Keratinocyte (primary cell): ENCODE measurements around the gene MKX. TPM values are rescaled to one million over a fixed set of nuclear protein-coding genes. Genes with fewer than 3 reads are reported as not detected.

ENCODE experiments used
- DNase-seq: peaks from one replicate; pipeline ENCODE4 v3.0.0-alpha.2; 2011; ENCODE audit warnings: low read depth, missing footprints, low spot score
- FAIRE-seq: peaks from 2 replicates; lab custom pipeline; 2011; peaks lifted over from hg19 to GRCh38; lab: Jason Lieb, UNC
- H2AFZ ChIP-seq: 2 replicates; pipeline ENCODE4 v1.6.0; 2012; ENCODE audit warnings: low read length, control low read depth, inconsistent platforms; ENCODE audit not compliant: control insufficient read depth
- H3K27ac ChIP-seq: 2 replicates; pipeline ENCODE4 v1.5.1; 2011; ENCODE audit warnings: low read length; ENCODE audit not compliant: control insufficient read depth, insufficient read depth
- H3K27me3 ChIP-seq: 3 replicates; pipeline ENCODE4 v1.6.0; 2011; ENCODE audit warnings: low read length; ENCODE audit not compliant: control insufficient read depth, insufficient read depth; ENCODE audit errors: extremely low read depth
- H3K36me3 ChIP-seq, 2 experiments: 2 replicates in 1 of 2; 3 replicates in 1 of 2; pipeline ENCODE4 v1.5.1; 2011; ENCODE audit warnings: low read length in 2 of 2, mild to moderate bottlenecking in 1 of 2; ENCODE audit not compliant: control insufficient read depth in 2 of 2, insufficient read depth in 2 of 2; ENCODE audit errors: extremely low read depth in 1 of 2
- H3K4me1 ChIP-seq: 3 replicates; pipeline ENCODE4 v1.5.1; 2011; ENCODE audit warnings: low read length; ENCODE audit not compliant: control insufficient read depth, insufficient read depth; ENCODE audit errors: extremely low read depth
- H3K4me2 ChIP-seq: 3 replicates; pipeline ENCODE4 v1.6.0; 2011; ENCODE audit warnings: low read depth, low read length; ENCODE audit not compliant: control insufficient read depth, insufficient read depth; ENCODE audit errors: extremely low read depth
- H3K4me3 ChIP-seq, 3 experiments: fragments of 200-600 bp in 1 of 3; sonication (generic) in 1 of 3; 2 replicates in 2 of 3; 3 replicates in 1 of 3; pipeline ENCODE4 v1.5.1; 2011 to 2016; ENCODE audit warnings: low read length in 3 of 3, mild to moderate bottlenecking in 3 of 3, control low read depth in 2 of 3, inconsistent platforms in 1 of 3, low read depth in 1 of 3, mixed read lengths in 1 of 3, mixed run types in 1 of 3, moderate library complexity in 1 of 3; ENCODE audit not compliant: control insufficient read depth in 2 of 3, insufficient read depth in 2 of 3; ENCODE audit errors: extremely low read depth in 1 of 3
- H3K79me2 ChIP-seq: 2 replicates; pipeline ENCODE4 v1.6.0; 2012; ENCODE audit warnings: low read length; ENCODE audit not compliant: control insufficient read depth, insufficient read depth
- H3K9ac ChIP-seq: 3 replicates; pipeline ENCODE4 v1.6.0; 2011; ENCODE audit warnings: low read length; ENCODE audit not compliant: control insufficient read depth, insufficient read depth; ENCODE audit errors: extremely low read depth
- H3K9me1 ChIP-seq: 3 replicates; pipeline ENCODE4 v1.6.0; 2011; ENCODE audit warnings: low read length; ENCODE audit not compliant: control insufficient read depth, insufficient read depth; ENCODE audit errors: extremely low read depth
- H3K9me3 ChIP-seq: 2 replicates; pipeline ENCODE4 v1.5.1; 2012; ENCODE audit warnings: low read depth, low read length; ENCODE audit not compliant: control insufficient read depth
- H4K20me1 ChIP-seq: 3 replicates; pipeline ENCODE4 v1.6.0; 2011; ENCODE audit warnings: low read length; ENCODE audit not compliant: control insufficient read depth, insufficient read depth; ENCODE audit errors: extremely low read depth
- EZH2 ChIP-seq: IDR thresholded peaks from one replicate; pipeline ENCODE4 v1.6.1; 2012; ENCODE audit warnings: inconsistent platforms, mild to moderate bottlenecking, low read length, moderate library complexity
- dilution Hi-C: fragments of 300-500 bp; cut with MboI; formaldehyde crosslinking; loops from one replicate; pipeline ENCODE4 v1.7.0; 2020; ENCODE audit warnings: low sequenced_read_pairs; ENCODE audit not compliant: extremely low pct_ligation_motif_present
- polyA plus RNA-seq, 5 experiments: library from polyadenylated mRNA; depleted of rRNA in 3 of 5; stranded (reverse) in 3 of 5; stranded (forward) in 1 of 5; unstranded in 1 of 5; fragments of >200 nt; gene quantifications; 1 replicate in 1 of 5; 2 replicates in 3 of 5; 3 replicates in 1 of 5; pipeline versions ENCODE4 v1.2.1 to v1.2.3, GENCODE V29; 2011 to 2012; ENCODE audit warnings: missing spikeins in 2 of 5, low read depth in 1 of 5, low replicate concordance in 1 of 5
- TF ChIP-seq, protein P1 (sequence below), 3 experiments: IDR thresholded peaks in 1 of 3; conservative IDR thresholded peaks in 1 of 3; optimal IDR thresholded peaks in 1 of 3; 2 replicates in 2 of 3; 3 replicates in 1 of 3; pipeline versions ENCODE3 to v1.5.1; 2011; ENCODE audit warnings: low read length in 3 of 3, mild to moderate bottlenecking in 3 of 3, moderate library complexity in 2 of 3, control low read depth in 1 of 3, inconsistent platforms in 1 of 3; ENCODE audit not compliant: insufficient read depth in 2 of 3; ENCODE audit errors: extremely low read depth in 1 of 3

Gene MKX
- polyA plus RNA-seq, 1 donor (not counting 4 experiments of a cell fraction or from before 2014, with no cell fraction given) = 0.04 TPM

DNA sequence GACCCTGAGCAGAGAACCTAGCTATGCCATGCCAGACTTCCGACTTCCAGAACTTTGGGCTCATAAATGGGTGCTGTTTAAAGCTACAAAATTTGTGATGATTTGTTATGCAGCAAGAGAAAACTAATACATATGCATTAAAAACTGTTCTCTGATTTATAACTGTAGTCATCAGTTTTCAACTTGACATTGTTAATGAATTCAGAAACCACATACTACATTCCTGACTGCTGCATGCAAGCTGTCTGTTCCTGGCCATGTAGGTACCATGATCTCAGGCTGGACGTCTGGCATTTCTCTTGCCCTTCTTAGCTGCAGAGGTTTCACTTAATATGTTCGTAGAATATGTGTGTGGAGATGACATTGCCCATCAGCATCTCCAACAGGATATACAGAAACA, 28.4 kb downstream of the MKX start:
- Histone ChIP-seq H3K4me3 (no peak overlapping the region), H4K20me1 (no peaks in the 10 kb centered on the region), H2AFZ (no peak overlapping the region), H3K79me2 (no peaks in the 10 kb centered on the region), H3K27me3 (no peaks in the 10 kb centered on the region), H3K9ac (no peak overlapping the region), H3K4me1 (no peaks in the 10 kb centered on the region), H3K36me3 (no peaks in the 10 kb centered on the region), H3K9me1 (no peaks in the 10 kb centered on the region), H3K9me3 (no peaks in the 10 kb centered on the region), H3K4me2 (no peak overlapping the region), H3K27ac (no peak overlapping the region)
- dilution Hi-C loops = no loop called here
- FAIRE-seq = no peak
- TF ChIP-seq, protein P1, sequence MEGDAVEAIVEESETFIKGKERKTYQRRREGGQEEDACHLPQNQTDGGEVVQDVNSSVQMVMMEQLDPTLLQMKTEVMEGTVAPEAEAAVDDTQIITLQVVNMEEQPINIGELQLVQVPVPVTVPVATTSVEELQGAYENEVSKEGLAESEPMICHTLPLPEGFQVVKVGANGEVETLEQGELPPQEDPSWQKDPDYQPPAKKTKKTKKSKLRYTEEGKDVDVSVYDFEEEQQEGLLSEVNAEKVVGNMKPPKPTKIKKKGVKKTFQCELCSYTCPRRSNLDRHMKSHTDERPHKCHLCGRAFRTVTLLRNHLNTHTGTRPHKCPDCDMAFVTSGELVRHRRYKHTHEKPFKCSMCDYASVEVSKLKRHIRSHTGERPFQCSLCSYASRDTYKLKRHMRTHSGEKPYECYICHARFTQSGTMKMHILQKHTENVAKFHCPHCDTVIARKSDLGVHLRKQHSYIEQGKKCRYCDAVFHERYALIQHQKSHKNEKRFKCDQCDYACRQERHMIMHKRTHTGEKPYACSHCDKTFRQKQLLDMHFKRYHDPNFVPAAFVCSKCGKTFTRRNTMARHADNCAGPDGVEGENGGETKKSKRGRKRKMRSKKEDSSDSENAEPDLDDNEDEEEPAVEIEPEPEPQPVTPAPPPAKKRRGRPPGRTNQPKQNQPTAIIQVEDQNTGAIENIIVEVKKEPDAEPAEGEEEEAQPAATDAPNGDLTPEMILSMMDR (optimal IDR thresholded peaks at IDR 0.05 in 1 of 3, IDR thresholded peaks at IDR 0.05 in 1 of 3, conservative IDR thresholded peaks at IDR 0.05 in 1 of 3; ENCODE audit: extremely low read depth in 1 of 3, insufficient read depth in 2 of 3, low read length in 3 of 3) = no peak
- no peak for TF ChIP-seq EZH2
- no peak for DNase-seq

DNA sequence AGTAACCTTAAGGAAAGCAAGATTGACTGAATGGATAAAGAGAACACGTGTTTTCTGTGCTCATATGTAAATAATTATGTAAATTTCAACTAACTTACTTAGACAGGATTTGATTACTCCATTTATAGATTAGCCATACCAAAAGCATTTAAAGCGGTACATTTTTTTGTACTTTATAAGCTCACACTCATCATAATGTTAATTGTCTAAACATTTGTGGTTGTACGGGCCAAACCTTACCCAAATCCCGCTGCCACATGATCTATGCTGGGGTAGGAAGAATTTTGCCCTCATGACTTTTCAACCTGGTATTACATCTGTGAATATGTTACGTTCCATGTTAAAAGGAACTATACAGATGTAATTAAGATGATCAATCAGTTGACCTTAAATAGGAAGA, 29.1 kb downstream of the MKX start:
- H3K27me3 ChIP-seq = no peaks in the 10 kb centered on the region
- DNase-seq (no peak), FAIRE-seq (no peak)
- H3K27ac ChIP-seq = no peak overlapping the region
- dilution Hi-C loops = no loop called here
- no peaks in the 10 kb centered on the region for H3K9me1 ChIP-seq
- H3K4me2 ChIP-seq = no peak overlapping the region
- no peak overlapping the region for H3K4me3 ChIP-seq
- no peaks in the 10 kb centered on the region for H3K79me2 ChIP-seq
- no peaks in the 10 kb centered on the region for H3K9me3 ChIP-seq
- TF ChIP-seq, protein P1 (optimal IDR thresholded peaks at IDR 0.05 in 1 of 3, IDR thresholded peaks at IDR 0.05 in 1 of 3, conservative IDR thresholded peaks at IDR 0.05 in 1 of 3; ENCODE audit: extremely low read depth in 1 of 3, insufficient read depth in 2 of 3, low read length in 3 of 3) = no peak
- no peak for TF ChIP-seq EZH2
- H4K20me1 ChIP-seq = no peaks in the 10 kb centered on the region
- no peaks in the 10 kb centered on the region for H3K36me3 ChIP-seq
- no peak overlapping the region for H3K9ac ChIP-seq
- H3K4me1 ChIP-seq = no peaks in the 10 kb centered on the region
- H2AFZ ChIP-seq = no peak overlapping the region
